Right atrium auricular region (tissue), 2 donors: ENCODE results near the gene TP53I11. TPM values are rescaled to one million over a fixed set of nuclear protein-coding genes. Genes with fewer than 3 reads are reported as not detected.

Source experiments
- DNase-seq: peaks from one replicate; pipeline ENCODE4 v3.0.0-alpha.2; 2019; ENCODE audit warnings: low spot score
- H3K27ac ChIP-seq, 2 donors: fragments of 200-600 bp; sonication (generic); 1 replicate in 1 of 2; 2 replicates in 1 of 2; pipeline ENCODE4 v1.5.1; 2016 to 2019
- H3K27me3 ChIP-seq, 2 donors: fragments of 200-600 bp; sonication (generic); one replicate each; pipeline versions ENCODE4 v1.5.1 to v1.6.0; 2017 to 2019
- H3K36me3 ChIP-seq: fragments of 200-600 bp; sonication (generic); one replicate; pipeline ENCODE4 v1.5.1; 2016
- H3K4me1 ChIP-seq, 2 donors: fragments of 200-600 bp; sonication (generic); one replicate each; pipeline versions ENCODE4 v1.5.1 to v1.6.0; 2017 to 2019
- H3K4me3 ChIP-seq, 2 donors: fragments of 200-600 bp; sonication (generic); 1 replicate in 1 of 2; 2 replicates in 1 of 2; pipeline ENCODE4 v1.5.1; 2017 to 2019; ENCODE audit warnings: mild to moderate bottlenecking in 1 of 2, moderate library complexity in 1 of 2
- H3K9me3 ChIP-seq, 2 donors: fragments of 200-600 bp; sonication (generic); one replicate each; pipeline ENCODE4 v1.5.1; 2019
- CTCF ChIP-seq, 2 donors: fragments of 200-600 bp; sonication (generic); IDR thresholded peaks; one replicate each; pipeline ENCODE4 v1.5.1; 2019; ENCODE audit warnings: antibody characterized with exemption in 2 of 2
- total RNA-seq, 2 donors: library from RNA; depleted of rRNA; stranded (reverse); fragments of >200 nt; gene quantifications; one replicate each; pipeline ENCODE4 v1.1.0, GENCODE V29; 2016

The TP53I11 gene
- total RNA-seq, 2 donors from 2014 or later = 46.7 to 89.0 TPM

DNA sequence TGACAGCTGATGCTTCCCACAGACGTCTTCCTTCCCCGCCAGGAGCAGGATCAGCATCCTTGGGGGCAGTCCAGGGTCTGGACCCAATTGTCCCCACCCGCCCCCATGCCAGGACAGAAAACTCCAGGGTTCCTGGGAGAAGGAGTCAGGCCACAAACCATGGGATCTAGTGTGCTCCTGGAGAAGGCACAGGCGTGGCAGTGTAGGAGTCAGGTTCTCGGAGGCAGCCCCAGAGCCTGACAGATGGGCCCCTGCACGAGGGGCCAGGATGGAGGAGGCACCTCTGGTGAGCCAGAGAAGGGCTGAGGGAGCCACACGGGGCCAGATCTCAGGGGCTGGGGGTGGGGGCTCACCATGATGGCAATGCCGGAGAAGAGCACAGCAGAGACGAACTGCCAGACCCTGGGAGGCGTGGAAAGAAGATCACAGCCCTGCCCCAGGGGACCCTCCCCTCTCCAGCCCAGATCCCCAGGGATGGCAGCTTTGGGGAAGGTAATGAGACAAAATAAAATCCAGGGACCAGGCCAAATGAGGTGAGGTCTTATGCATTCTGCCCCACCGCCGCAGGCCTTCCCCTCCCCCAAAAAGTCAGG, 13.6 kb downstream of the TP53I11 start:
- TF ChIP-seq CTCF (IDR thresholded peaks at IDR 0.05) = no peak
- Histone ChIP-seq H3K9me3 (no peaks in the 10 kb centered on the region), H3K27ac (no peak overlapping the region), H3K36me3 (peaks cover 25% of the 10 kb centered on the region), H3K27me3 (no peaks in the 10 kb centered on the region), H3K4me1 (peaks cover 0 to 37% of the 10 kb centered on the region in 2 donors), H3K4me3 (no peak overlapping the region)
- DNase-seq = no peak

- Histone ChIP-seq H3K36me3 (peaks cover 25% of the 10 kb centered on the region), H3K9me3 (no peaks in the 10 kb centered on the region), H3K27me3 (no peaks in the 10 kb centered on the region), H3K4me1 (peaks cover 0 to 34% of the 10 kb centered on the region in 2 donors), H3K27ac (no peak overlapping the region), H3K4me3 (no peak overlapping the region)
- peak; percentile 92 to 99 for TF ChIP-seq CTCF (IDR thresholded peaks at IDR 0.05)
- DNase-seq = peak; percentile 90
Observed at GRCh38 chr11:44936525-44936924, 14.2 kb downstream of the TP53I11 start.

DNA sequence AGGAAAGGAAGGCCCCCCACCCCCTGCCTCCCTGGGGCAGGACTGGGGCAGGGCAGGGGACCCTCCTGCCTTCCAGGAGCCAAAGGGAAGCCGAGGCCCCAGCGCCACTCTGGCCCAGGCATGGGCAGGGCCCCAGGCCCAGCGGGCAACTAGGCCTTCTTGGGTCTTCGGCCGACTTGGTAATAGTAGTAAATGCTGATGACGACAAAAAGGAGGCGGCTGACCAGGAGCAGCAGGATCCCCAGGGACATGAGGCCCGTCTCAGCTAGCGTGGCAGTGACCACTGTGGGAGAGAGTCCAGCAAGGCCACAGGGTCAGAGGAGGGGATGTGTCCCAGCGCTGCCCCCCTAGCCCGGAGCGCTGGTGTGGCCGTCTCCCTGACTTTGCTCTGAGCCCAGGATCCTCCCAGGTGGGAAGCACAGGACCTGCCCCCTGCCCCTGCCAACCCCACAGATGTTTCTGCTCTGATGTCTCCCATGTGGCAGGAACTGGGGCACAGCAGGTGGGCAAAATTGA, 15.9 kb downstream of the TP53I11 start:
- Histone ChIP-seq H3K4me3 (no peak overlapping the region), H3K9me3 (no peaks in the 10 kb centered on the region), H3K36me3 (peaks cover 30% of the 10 kb centered on the region), H3K27me3 (no peaks in the 10 kb centered on the region), H3K4me1 (peaks cover 0 to 17% of the 10 kb centered on the region in 2 donors), H3K27ac (no peak overlapping the region)
- no peak for TF ChIP-seq CTCF (IDR thresholded peaks at IDR 0.05)
- no peak for DNase-seq

DNA sequence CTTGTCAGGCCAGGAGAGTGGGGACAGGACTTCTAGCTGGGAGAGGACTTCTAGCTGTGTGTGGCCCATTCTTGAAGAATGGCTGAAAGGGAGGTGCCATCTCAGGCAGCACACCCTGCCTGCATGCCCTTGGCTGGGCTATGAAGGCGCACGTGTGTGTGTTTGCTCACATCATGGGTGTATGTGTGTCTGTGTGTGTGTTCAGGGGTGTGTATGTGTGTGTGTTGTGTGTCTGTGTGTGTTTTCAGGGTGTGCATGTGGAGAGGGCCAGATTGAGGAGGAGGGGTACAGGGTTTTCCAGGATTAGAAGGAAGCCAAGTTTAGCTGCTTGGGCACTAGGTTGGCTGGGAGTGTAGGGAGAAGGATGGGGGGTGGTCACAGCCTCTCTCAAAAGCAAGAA, 16.6 kb downstream of the TP53I11 start:
- Histone ChIP-seq H3K36me3 (peaks cover 30% of the 10 kb centered on the region), H3K4me3 (no peak overlapping the region), H3K27ac (no peak overlapping the region), H3K27me3 (no peaks in the 10 kb centered on the region), H3K9me3 (no peaks in the 10 kb centered on the region), H3K4me1 (peaks cover 0 to 10% of the 10 kb centered on the region in 2 donors)
- no peak for TF ChIP-seq CTCF (IDR thresholded peaks at IDR 0.05)
- DNase-seq = no peak

GRCh38 chr11:44931466-44931865, 19.2 kb downstream of the TP53I11 start:
- H3K9me3 ChIP-seq = no peaks in the 10 kb centered on the region
- H3K27ac ChIP-seq = no peak overlapping the region
- H3K27me3 ChIP-seq = no peaks in the 10 kb centered on the region
- peaks cover 0 to 8% of the 10 kb centered on the region in 2 donors for H3K4me1 ChIP-seq
- no peak overlapping the region for H3K4me3 ChIP-seq
- peaks cover 28% of the 10 kb centered on the region for H3K36me3 ChIP-seq
- DNase-seq = no peak
- TF ChIP-seq CTCF (IDR thresholded peaks at IDR 0.05) = no peak
